Neural cell (in vitro differentiated cells): ENCODE data around the gene SLC4A2.

Experiments used
- CTCF ChIP-seq: fragments of 450-650 bp; IDR thresholded peaks from 2 replicates; pipeline ENCODE4 v1.5.1; 2014; ENCODE audit warnings: antibody characterized with exemption, mild to moderate bottlenecking, moderate library complexity; ENCODE audit not compliant: poor library complexity, severe bottlenecking
- EP300 ChIP-seq: fragments of 450-650 bp; conservative IDR thresholded peaks from 2 replicates; pipeline ENCODE4 v1.6.1; 2014; ENCODE audit warnings: antibody characterized with exemption, mild to moderate bottlenecking, moderate library complexity; ENCODE audit not compliant: poor library complexity, severe bottlenecking
- EZH2 ChIP-seq: fragments of 200-600, 300-800 bp; shearing (Covaris generic), sonication (generic); IDR thresholded peaks from 2 replicates; pipeline ENCODE4 v1.6.1; 2014; ENCODE audit warnings: antibody characterized with exemption, low read length, borderline replicate concordance, mild to moderate bottlenecking; ENCODE audit not compliant: insufficient read depth, poor library complexity, severe bottlenecking
- POLR2AphosphoS5 ChIP-seq: IDR thresholded peaks from 2 replicates; pipeline ENCODE4 v1.6.1; 2012
- REST ChIP-seq: IDR thresholded peaks from 2 replicates; pipeline ENCODE4 v1.6.1; 2012; ENCODE audit warnings: borderline replicate concordance
- SMC3 ChIP-seq: fragments of 450-650 bp; conservative IDR thresholded peaks from 2 replicates; pipeline ENCODE4 v1.6.1; 2014; ENCODE audit warnings: antibody characterized with exemption, mild to moderate bottlenecking, moderate library complexity; ENCODE audit not compliant: poor library complexity
- TAF1 ChIP-seq: IDR thresholded peaks from 2 replicates; pipeline ENCODE4 v1.6.1; 2012; ENCODE audit warnings: low read depth

GRCh38 chr7:151018421-151019129 lies 40.8 kb upstream of the SLC4A2 start:
- TF ChIP-seq CTCF (peak; percentile 19), TAF1 (no peak), EP300 (no peak), EZH2 (no peak), POLR2AphosphoS5 (no peak), SMC3 (peak; percentile 49), REST (no peak)
